Calu3 (cell line): ENCODE measurements around the gene RAPGEF1. TPM values are rescaled to one million over a fixed set of nuclear protein-coding genes. Genes with fewer than 3 reads are reported as not detected.

Experiments used
- BruUV-seq: library from RNA; stranded (reverse); fragments of 400-500 nt; replicated peaks from 2 replicates; lab custom pipeline; 2021; lab: Mats Ljungman, UMichigan
- CTCF ChIA-PET: fragments of 300-600 bp; sonication (Branson Sonifier 250); formaldehyde crosslinking; loops from one replicate; lab custom pipeline; 2022; ENCODE audit warnings: antibody characterized with exemption; lab: Charles Lee
- DNase-seq: peaks from one replicate; pipeline ENCODE4 v3.0.0; 2022
- H3K27ac Mint-ChIP-seq: one replicate; pipeline ENCODE4 v1.8.0; 2022; ENCODE audit warnings: mixed read lengths; ENCODE audit not compliant: unreplicated experiment
- H3K27me3 Mint-ChIP-seq: one replicate; pipeline ENCODE4 v1.8.0; 2022; ENCODE audit warnings: mixed read lengths; ENCODE audit not compliant: unreplicated experiment
- H3K36me3 Mint-ChIP-seq: one replicate; pipeline ENCODE4 v1.8.0; 2022; ENCODE audit warnings: mild to moderate bottlenecking, moderate library complexity, mixed read lengths; ENCODE audit not compliant: insufficient read depth, unreplicated experiment
- H3K4me1 Mint-ChIP-seq: one replicate; pipeline ENCODE4 v1.8.0; 2022; ENCODE audit warnings: mild to moderate bottlenecking, low read depth, mixed read lengths; ENCODE audit not compliant: unreplicated experiment
- H3K4me3 Mint-ChIP-seq: one replicate; pipeline ENCODE4 v1.8.0; 2022; ENCODE audit warnings: mild to moderate bottlenecking, low read depth, moderate library complexity, mixed read lengths; ENCODE audit not compliant: unreplicated experiment
- H3K9me3 Mint-ChIP-seq: one replicate; pipeline ENCODE4 v1.8.0; 2022; ENCODE audit warnings: low read depth, mixed read lengths; ENCODE audit not compliant: unreplicated experiment
- CTCF ChIP-seq: fragments of 200-600 bp; IDR thresholded peaks from one replicate; pipeline ENCODE4 v1.8.0; 2022; ENCODE audit warnings: antibody characterized with exemption; ENCODE audit not compliant: unreplicated experiment
- intact Hi-C: fragments of 100-400 bp; cut with micrococcal nuclease; formaldehyde crosslinking; loops from one replicate; pipeline ENCODE4 v1.10.0; 2022; ENCODE audit not compliant: unreplicated experiment
- total RNA-seq: library from RNA; stranded (reverse); gene quantifications from 2 replicates; pipeline ENCODE4 v1.2.3, GENCODE V29; 2022

RAPGEF1 gene
- total RNA-seq, 1 experiment from 2014 or later = 32.5 TPM

DNA sequence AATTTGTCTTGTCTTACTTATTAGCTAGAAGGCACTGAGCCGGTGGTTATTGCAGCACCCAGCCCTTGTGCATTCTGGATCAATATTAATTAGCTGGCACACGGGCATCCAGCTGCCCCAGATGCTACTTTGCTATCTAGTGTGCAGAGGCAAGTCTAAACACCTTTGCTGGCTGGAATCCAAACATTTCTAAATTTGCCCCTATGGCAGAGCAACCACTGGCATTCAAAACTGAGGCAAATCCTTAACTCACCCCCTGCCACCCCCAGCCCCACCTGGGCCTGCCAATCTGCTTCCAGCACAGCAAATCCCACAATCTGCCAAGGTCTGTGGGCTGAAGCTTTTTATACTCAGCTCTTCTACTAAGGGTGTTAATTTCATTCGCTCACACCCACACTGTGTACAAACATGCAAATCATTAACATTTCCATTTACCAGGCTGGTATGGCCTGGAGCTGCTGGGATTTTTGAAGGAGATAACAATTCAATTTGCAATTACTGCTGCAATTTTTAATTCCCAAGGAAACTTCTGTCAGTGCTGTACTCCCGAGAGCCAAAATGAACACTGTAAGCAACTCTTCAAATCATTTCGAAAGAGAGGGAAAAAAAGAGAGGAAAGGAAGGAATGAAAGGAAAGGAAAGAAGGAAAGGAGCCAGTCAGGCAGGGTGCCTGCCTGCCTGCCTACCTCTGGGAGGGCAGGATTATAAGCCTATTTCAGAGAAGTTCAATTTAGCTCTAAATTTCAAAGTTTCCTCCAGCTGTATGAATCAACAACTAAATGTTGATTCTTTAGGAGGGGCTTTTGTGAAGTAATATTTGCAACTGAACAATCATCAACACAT lies 35.5 kb downstream of the RAPGEF1 start:
- no peaks in the 10 kb centered on the region for H3K9me3 Mint-ChIP-seq
- H3K36me3 Mint-ChIP-seq = no peaks in the 10 kb centered on the region
- H3K27me3 Mint-ChIP-seq = no peaks in the 10 kb centered on the region
- no peak for DNase-seq
- BruUV-seq = no TSS peak
- H3K4me1 Mint-ChIP-seq = peaks cover 30% of the 10 kb centered on the region
- intact Hi-C loops = no loop called here
- CTCF ChIA-PET = no interaction called here
- TF ChIP-seq CTCF = no peak
- H3K27ac Mint-ChIP-seq = no peak overlapping the region
- H3K4me3 Mint-ChIP-seq = no peak overlapping the region

DNA sequence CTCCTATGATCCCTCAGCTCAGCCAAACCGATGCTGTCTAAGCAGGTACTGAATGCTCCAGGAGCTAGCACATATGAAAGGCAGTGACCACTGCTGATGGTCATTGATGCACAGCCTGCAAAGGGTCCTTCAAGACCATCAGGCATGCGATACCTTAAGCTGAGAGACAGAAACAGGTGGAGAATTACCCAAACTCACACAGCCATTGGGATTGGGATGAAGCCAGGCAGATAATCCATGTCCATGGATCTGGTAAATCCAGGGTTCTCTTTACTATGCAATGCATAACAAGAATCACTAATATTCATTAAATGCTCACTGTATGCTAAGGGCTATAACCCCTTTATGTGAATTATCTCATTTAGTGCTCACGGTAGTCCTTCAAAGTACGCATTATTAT lies 36.2 kb downstream of the RAPGEF1 start:
- H3K27me3 Mint-ChIP-seq = no peaks in the 10 kb centered on the region
- no TSS peak for BruUV-seq
- intact Hi-C loops = no loop called here

GRCh38 chr9:131702911-131703310 lies 37.0 kb downstream of the RAPGEF1 start:
- no peak for DNase-seq
- BruUV-seq = no TSS peak
- Mint-ChIP-seq H3K9me3 (no peaks in the 10 kb centered on the region), H3K36me3 (no peaks in the 10 kb centered on the region), H3K4me1 (peaks cover 25% of the 10 kb centered on the region), H3K4me3 (no peak overlapping the region), H3K27ac (no peak overlapping the region), H3K27me3 (no peaks in the 10 kb centered on the region)
- TF ChIP-seq CTCF = no peak
- CTCF ChIA-PET = interaction anchor here (0.6 kb wide), 1 partner anchor 27 kb away, joined by 3 read pairs; no protein-coding TSS in a partner anchor
- intact Hi-C loops = no loop called here

More for the DNA sequence above, 36.2 kb downstream of the RAPGEF1 start:
- CTCF ChIA-PET = interaction anchor here (0.6 kb wide), 1 partner anchor 28 kb away, joined by 3 read pairs; no protein-coding TSS in a partner anchor
- Mint-ChIP-seq H3K4me3 (no peak overlapping the region), H3K4me1 (peaks cover 30% of the 10 kb centered on the region), H3K27ac (no peak overlapping the region), H3K9me3 (no peaks in the 10 kb centered on the region), H3K36me3 (no peaks in the 10 kb centered on the region)
- no peak for DNase-seq
- TF ChIP-seq CTCF = no peak

GRCh38 chr9:131701789-131702337 lies 38.0 kb downstream of the RAPGEF1 start:
- CTCF ChIA-PET = no interaction called here
- Mint-ChIP-seq H3K9me3 (no peaks in the 10 kb centered on the region), H3K4me3 (no peak overlapping the region), H3K36me3 (no peaks in the 10 kb centered on the region), H3K4me1 (peaks cover 16% of the 10 kb centered on the region), H3K27me3 (no peaks in the 10 kb centered on the region), H3K27ac (no peak overlapping the region)
- intact Hi-C loops = no loop called here
- DNase-seq = no peak
- TF ChIP-seq CTCF = no peak
- BruUV-seq = no TSS peak
